ENCODE measurements around the gene MAP2K6.

MAP2K6 gene

GRCh38 chr17:69577098-69577497, 162.6 kb downstream of the MAP2K6 start:
- no peak for DNase-seq (ENCODE audit: low read depth, low spot score)

- no peak for DNase-seq (ENCODE audit: low read depth, low spot score)
These were observed 164.0 kb downstream of the MAP2K6 start for GRCh38 chr17:69578385-69578936.

GRCh38 chr17:69579961-69580677, 165.6 kb downstream of the MAP2K6 start:
- DNase-seq (ENCODE audit: low read depth, low spot score): no peak

GRCh38 chr17:69581061-69581961, 166.8 kb downstream of the MAP2K6 start:
- no peak for DNase-seq (ENCODE audit: low read depth, low spot score)

GRCh38 chr17:69588316-69588715, 173.8 kb downstream of the MAP2K6 start:
- DNase-seq (ENCODE audit: low read depth, low spot score): no peak

GRCh38 chr17:69588827-69589239, 174.3 kb downstream of the MAP2K6 start:
- DNase-seq (ENCODE audit: low read depth, low spot score): no peak

- no peak for DNase-seq (ENCODE audit: low read depth, low spot score)
These were observed 176.2 kb downstream of the MAP2K6 start for GRCh38 chr17:69590671-69591070.

- no peak for DNase-seq (ENCODE audit: low read depth, low spot score)
These were observed 178.3 kb downstream of the MAP2K6 start for GRCh38 chr17:69592692-69593350.

GRCh38 chr17:69593351-69593715, 178.8 kb downstream of the MAP2K6 start:
- DNase-seq (ENCODE audit: low read depth, low spot score): no peak

- no peak for DNase-seq (ENCODE audit: low read depth, low spot score)
These were observed 179.2 kb downstream of the MAP2K6 start for GRCh38 chr17:69593716-69594115.

GRCh38 chr17:69594641-69595040, 180.1 kb downstream of the MAP2K6 start:
- DNase-seq (ENCODE audit: low read depth, low spot score): no peak

- no peak for DNase-seq (ENCODE audit: low read depth, low spot score)
These were observed 181.6 kb downstream of the MAP2K6 start for GRCh38 chr17:69596141-69596540.

GRCh38 chr17:69597898-69598692, 183.6 kb downstream of the MAP2K6 start:
- DNase-seq (ENCODE audit: low read depth, low spot score): no peak

- no peak for DNase-seq (ENCODE audit: low read depth, low spot score)
These were observed 188.5 kb downstream of the MAP2K6 start for GRCh38 chr17:69602972-69603371.
